ENCODE measurements around the gene UBE2L5. TPM values are rescaled to one million over a fixed set of nuclear protein-coding genes. Genes with fewer than 3 reads are reported as not detected.

The UBE2L5 gene
- total and polyA plus RNA-seq, 2 of the 13 experiments (the other 11 are each of a cell fraction or from before 2014, with no cell fraction given): 0.13 TPM; not detected in 1

- TF ChIP-seq RAD21 (CRISPR knock-in tag; IDR thresholded peaks at IDR 0.05) (peak; percentile 46; the same call in 1 of the 2 replicates), SRSF4 (IDR thresholded peaks at IDR 0.05; ENCODE audit: low read depth, low read length, poor library complexity, severe bottlenecking) (no peak), NCOA2 (CRISPR knock-in tag; IDR thresholded peaks at IDR 0.05) (no peak), ZNF761 (CRISPR knock-in tag; conservative IDR thresholded peaks at IDR 0.05) (no peak), ZNF292 (CRISPR knock-in tag; IDR thresholded peaks at IDR 0.05; ENCODE audit: borderline replicate concordance, low read depth) (peak; percentile 55; the same call in 1 of the 2 replicates), ZNF770 (CRISPR knock-in tag; IDR thresholded peaks at IDR 0.05) (no peak), SNAPC4 (CRISPR knock-in tag; IDR thresholded peaks at IDR 0.05) (no peak), ZNF780A (CRISPR knock-in tag; IDR thresholded peaks at IDR 0.05) (peak; percentile 48; the same call in 1 of the 2 replicates), ZNF83 (CRISPR knock-in tag; IDR thresholded peaks at IDR 0.05; ENCODE audit: borderline replicate concordance) (no peak), ESRRA (CRISPR knock-in tag; IDR thresholded peaks at IDR 0.05; ENCODE audit: low read depth) (no peak), ZNF614 (CRISPR knock-in tag; IDR thresholded peaks at IDR 0.05; ENCODE audit: borderline replicate concordance) (no peak), ZNF567 (CRISPR knock-in tag; IDR thresholded peaks at IDR 0.05; ENCODE audit: borderline replicate concordance) (no peak), EEA1 (CRISPR knock-in tag; IDR thresholded peaks at IDR 0.05; ENCODE audit: borderline replicate concordance) (no peak), ZEB1 (IDR thresholded peaks at IDR 0.05; ENCODE audit: insufficient replicate concordance, low read depth) (no peak), ZNF558 (CRISPR knock-in tag; IDR thresholded peaks at IDR 0.05; ENCODE audit: borderline replicate concordance) (no peak), IRX3 (CRISPR knock-in tag; IDR thresholded peaks at IDR 0.05; ENCODE audit: borderline replicate concordance, low read depth) (0 out of 2 replicates have a peak, but pooled peaks have one; percentile 26), ZNF784 (CRISPR knock-in tag; IDR thresholded peaks at IDR 0.05; ENCODE audit: borderline replicate concordance) (no peak), BCL3 (CRISPR knock-in tag; IDR thresholded peaks at IDR 0.05) (0 out of 2 replicates have a peak, but pooled peaks have one; percentile 22)
Observed at GRCh38 chr13:30465593-30466357, 43.5 kb downstream of the UBE2L5 start, which contains the start of gene HMGB1 (continued).

All from HepG2 (cell line).